T-helper 1 cell treated with Interleukin-12 subunit alpha and Interleukin-12 subunit beta and Interleukin-4 antibody, amounts not matched to agents 30 μg/mL and 1 μg/mL, for 36 hours (primary cell): ENCODE results near the gene ATP8A1.

ENCODE experiments used
- H3K27ac Mint-ChIP-seq: one replicate; pipeline ENCODE4 v1.8.0; 2021; ENCODE audit warnings: mild to moderate bottlenecking, mixed read lengths
- H3K27me3 Mint-ChIP-seq: one replicate; pipeline ENCODE4 v1.8.0; 2021; ENCODE audit warnings: low read depth, mixed read lengths
- H3K36me3 Mint-ChIP-seq: one replicate; pipeline ENCODE4 v1.8.0; 2021; ENCODE audit warnings: low read depth, mixed read lengths
- H3K4me1 Mint-ChIP-seq: one replicate; pipeline ENCODE4 v1.8.0; 2021; ENCODE audit warnings: low read depth, mixed read lengths
- H3K4me3 Mint-ChIP-seq: one replicate; pipeline ENCODE4 v1.8.0; 2021; ENCODE audit warnings: mild to moderate bottlenecking, moderate library complexity, mixed read lengths
- H3K9me3 Mint-ChIP-seq: one replicate; pipeline ENCODE4 v1.8.0; 2021; ENCODE audit warnings: mixed read lengths

Gene ATP8A1

GRCh38 chr4:42625329-42625728 is 31.6 kb downstream of the ATP8A1 start:
- Mint-ChIP-seq H3K4me3 (no peak overlapping the region), H3K27ac (no peak overlapping the region), H3K4me1 (peaks cover 21% of the 10 kb centered on the region), H3K27me3 (no peaks in the 10 kb centered on the region), H3K36me3 (peaks cover 22% of the 10 kb centered on the region), H3K9me3 (no peaks in the 10 kb centered on the region)

GRCh38 chr4:42624551-42624950 is 32.4 kb downstream of the ATP8A1 start:
- H3K27ac Mint-ChIP-seq = no peak overlapping the region
- peaks cover 25% of the 10 kb centered on the region for H3K36me3 Mint-ChIP-seq
- H3K9me3 Mint-ChIP-seq = no peaks in the 10 kb centered on the region
- no peak overlapping the region for H3K4me3 Mint-ChIP-seq
- H3K27me3 Mint-ChIP-seq = no peaks in the 10 kb centered on the region
- H3K4me1 Mint-ChIP-seq = peaks cover 21% of the 10 kb centered on the region

- Mint-ChIP-seq H3K27me3 (no peaks in the 10 kb centered on the region), H3K4me1 (no peaks in the 10 kb centered on the region), H3K4me3 (no peak overlapping the region), H3K27ac (no peak overlapping the region), H3K9me3 (no peaks in the 10 kb centered on the region), H3K36me3 (peaks cover 27% of the 10 kb centered on the region)
Measured at GRCh38 chr4:42618023-42618422, 38.9 kb downstream of the ATP8A1 start.

GRCh38 chr4:42617030-42617429 is 39.9 kb downstream of the ATP8A1 start:
- Mint-ChIP-seq H3K27me3 (no peaks in the 10 kb centered on the region), H3K27ac (no peak overlapping the region), H3K36me3 (peaks cover 23% of the 10 kb centered on the region), H3K4me3 (no peak overlapping the region), H3K4me1 (no peaks in the 10 kb centered on the region), H3K9me3 (no peaks in the 10 kb centered on the region)

GRCh38 chr4:42616572-42616971 is 40.3 kb downstream of the ATP8A1 start:
- no peak overlapping the region for H3K27ac Mint-ChIP-seq
- H3K9me3 Mint-ChIP-seq = no peaks in the 10 kb centered on the region
- H3K4me1 Mint-ChIP-seq = peaks cover 2% of the 10 kb centered on the region
- no peaks in the 10 kb centered on the region for H3K27me3 Mint-ChIP-seq
- H3K4me3 Mint-ChIP-seq = no peak overlapping the region
- peaks cover 21% of the 10 kb centered on the region for H3K36me3 Mint-ChIP-seq

- no peak overlapping the region for H3K27ac Mint-ChIP-seq
- no peaks in the 10 kb centered on the region for H3K9me3 Mint-ChIP-seq
- peaks cover 2% of the 10 kb centered on the region for H3K4me1 Mint-ChIP-seq
- H3K36me3 Mint-ChIP-seq = peaks cover 25% of the 10 kb centered on the region
- H3K27me3 Mint-ChIP-seq = no peaks in the 10 kb centered on the region
- no peak overlapping the region for H3K4me3 Mint-ChIP-seq
Measured at GRCh38 chr4:42615131-42615763, 41.7 kb downstream of the ATP8A1 start.

- H3K27ac Mint-ChIP-seq = no peak overlapping the region
- no peaks in the 10 kb centered on the region for H3K9me3 Mint-ChIP-seq
- peaks cover 7% of the 10 kb centered on the region for H3K4me1 Mint-ChIP-seq
- H3K36me3 Mint-ChIP-seq = peaks cover 25% of the 10 kb centered on the region
- H3K27me3 Mint-ChIP-seq = no peaks in the 10 kb centered on the region
- H3K4me3 Mint-ChIP-seq = no peak overlapping the region
Measured at GRCh38 chr4:42612898-42613297, 44.0 kb downstream of the ATP8A1 start.

GRCh38 chr4:42610941-42611340 is 46.0 kb downstream of the ATP8A1 start:
- Mint-ChIP-seq H3K4me1 (peaks cover 11% of the 10 kb centered on the region), H3K9me3 (no peaks in the 10 kb centered on the region), H3K4me3 (no peak overlapping the region), H3K27ac (no peak overlapping the region), H3K27me3 (no peaks in the 10 kb centered on the region), H3K36me3 (peaks cover 22% of the 10 kb centered on the region)

- Mint-ChIP-seq H3K4me3 (no peak overlapping the region), H3K9me3 (no peaks in the 10 kb centered on the region), H3K27ac (no peak overlapping the region), H3K36me3 (peaks cover 23% of the 10 kb centered on the region), H3K4me1 (peaks cover 11% of the 10 kb centered on the region), H3K27me3 (no peaks in the 10 kb centered on the region)
Measured at GRCh38 chr4:42609051-42609450, 47.9 kb downstream of the ATP8A1 start.

GRCh38 chr4:42608551-42608950 is 48.4 kb downstream of the ATP8A1 start:
- peaks cover 11% of the 10 kb centered on the region for H3K4me1 Mint-ChIP-seq
- no peaks in the 10 kb centered on the region for H3K27me3 Mint-ChIP-seq
- H3K27ac Mint-ChIP-seq = no peak overlapping the region
- no peaks in the 10 kb centered on the region for H3K9me3 Mint-ChIP-seq
- no peak overlapping the region for H3K4me3 Mint-ChIP-seq
- peaks cover 23% of the 10 kb centered on the region for H3K36me3 Mint-ChIP-seq

GRCh38 chr4:42607011-42607726 is 49.7 kb downstream of the ATP8A1 start:
- Mint-ChIP-seq H3K27me3 (no peaks in the 10 kb centered on the region), H3K9me3 (no peaks in the 10 kb centered on the region), H3K27ac (no peak overlapping the region), H3K36me3 (peaks cover 22% of the 10 kb centered on the region), H3K4me1 (peaks cover 11% of the 10 kb centered on the region), H3K4me3 (no peak overlapping the region)

- Mint-ChIP-seq H3K27me3 (no peaks in the 10 kb centered on the region), H3K4me3 (no peak overlapping the region), H3K4me1 (peaks cover 9% of the 10 kb centered on the region), H3K9me3 (no peaks in the 10 kb centered on the region), H3K27ac (no peak overlapping the region), H3K36me3 (peaks cover 13% of the 10 kb centered on the region)
Measured at GRCh38 chr4:42605264-42605663, 51.6 kb downstream of the ATP8A1 start.

GRCh38 chr4:42603862-42604261 is 53.0 kb downstream of the ATP8A1 start:
- peaks cover 4% of the 10 kb centered on the region for H3K4me1 Mint-ChIP-seq
- H3K36me3 Mint-ChIP-seq = peaks cover 11% of the 10 kb centered on the region
- H3K27me3 Mint-ChIP-seq = no peaks in the 10 kb centered on the region
- no peak overlapping the region for H3K4me3 Mint-ChIP-seq
- no peak overlapping the region for H3K27ac Mint-ChIP-seq
- H3K9me3 Mint-ChIP-seq = no peaks in the 10 kb centered on the region

- Mint-ChIP-seq H3K27me3 (no peaks in the 10 kb centered on the region), H3K27ac (no peak overlapping the region), H3K36me3 (peaks cover 6% of the 10 kb centered on the region), H3K9me3 (no peaks in the 10 kb centered on the region), H3K4me1 (no peaks in the 10 kb centered on the region), H3K4me3 (no peak overlapping the region)
Measured at GRCh38 chr4:42600578-42600977, 56.3 kb downstream of the ATP8A1 start.

GRCh38 chr4:42596918-42597317 is 60.0 kb downstream of the ATP8A1 start:
- Mint-ChIP-seq H3K9me3 (no peaks in the 10 kb centered on the region), H3K27me3 (no peaks in the 10 kb centered on the region), H3K27ac (no peak overlapping the region), H3K4me3 (no peak overlapping the region), H3K36me3 (no peaks in the 10 kb centered on the region), H3K4me1 (no peaks in the 10 kb centered on the region)
